ENCODE data around the gene SREBF2. TPM values are rescaled to one million over a fixed set of nuclear protein-coding genes. Genes with fewer than 3 reads are reported as not detected.

Gene SREBF2
- total RNA-seq, 1 donor from 2014 or later: 129 TPM

DNA sequence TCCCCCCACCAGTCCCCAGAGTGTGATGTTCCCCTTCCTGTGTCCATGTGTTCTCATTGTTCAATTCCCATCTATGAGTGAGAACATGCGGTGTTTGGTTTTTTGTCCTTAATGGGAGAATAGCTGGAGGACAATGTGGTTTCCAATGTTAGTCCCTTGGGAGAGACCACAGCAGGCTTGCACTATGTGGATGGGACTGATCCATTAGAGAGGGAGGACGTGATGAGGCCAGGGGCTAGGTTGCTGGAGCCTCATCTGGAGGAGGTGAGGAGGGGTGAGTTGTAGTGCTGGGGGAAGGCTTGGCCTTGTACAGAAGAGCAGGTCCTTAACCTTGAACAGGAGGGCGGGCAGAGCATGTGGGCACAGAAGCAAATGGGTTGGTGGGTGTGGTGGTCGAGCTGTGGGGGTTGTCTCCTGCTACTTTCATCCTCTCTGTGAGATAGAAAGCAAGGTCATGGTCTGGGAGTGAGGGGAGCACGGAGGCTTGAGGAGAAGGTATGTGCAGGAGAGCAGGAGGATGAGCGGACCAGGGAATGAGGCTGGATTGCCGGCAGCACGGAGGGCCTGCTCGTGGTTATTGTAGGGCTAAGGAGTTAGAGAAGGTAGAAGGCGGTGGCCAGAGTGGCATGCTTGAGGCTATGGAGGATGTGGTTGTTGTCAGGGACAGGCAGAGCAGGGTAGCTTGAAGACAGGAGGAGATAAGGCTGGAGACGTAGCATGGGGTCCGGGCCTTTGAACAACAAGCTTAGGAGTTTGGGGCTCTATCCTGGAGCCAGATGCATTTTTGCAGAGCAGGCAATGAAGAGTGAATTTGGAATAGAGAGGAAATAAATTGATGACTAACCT, 11.2 kb upstream of the SREBF2 start:
- TF ChIP-seq, protein P1, sequence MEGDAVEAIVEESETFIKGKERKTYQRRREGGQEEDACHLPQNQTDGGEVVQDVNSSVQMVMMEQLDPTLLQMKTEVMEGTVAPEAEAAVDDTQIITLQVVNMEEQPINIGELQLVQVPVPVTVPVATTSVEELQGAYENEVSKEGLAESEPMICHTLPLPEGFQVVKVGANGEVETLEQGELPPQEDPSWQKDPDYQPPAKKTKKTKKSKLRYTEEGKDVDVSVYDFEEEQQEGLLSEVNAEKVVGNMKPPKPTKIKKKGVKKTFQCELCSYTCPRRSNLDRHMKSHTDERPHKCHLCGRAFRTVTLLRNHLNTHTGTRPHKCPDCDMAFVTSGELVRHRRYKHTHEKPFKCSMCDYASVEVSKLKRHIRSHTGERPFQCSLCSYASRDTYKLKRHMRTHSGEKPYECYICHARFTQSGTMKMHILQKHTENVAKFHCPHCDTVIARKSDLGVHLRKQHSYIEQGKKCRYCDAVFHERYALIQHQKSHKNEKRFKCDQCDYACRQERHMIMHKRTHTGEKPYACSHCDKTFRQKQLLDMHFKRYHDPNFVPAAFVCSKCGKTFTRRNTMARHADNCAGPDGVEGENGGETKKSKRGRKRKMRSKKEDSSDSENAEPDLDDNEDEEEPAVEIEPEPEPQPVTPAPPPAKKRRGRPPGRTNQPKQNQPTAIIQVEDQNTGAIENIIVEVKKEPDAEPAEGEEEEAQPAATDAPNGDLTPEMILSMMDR (IDR thresholded peaks at IDR 0.05; ENCODE audit: unreplicated experiment): no peak
- H3K36me3 Mint-ChIP-seq: peaks cover 9% of the 10 kb centered on the region
- no peaks in the 10 kb centered on the region for H3K27me3 Mint-ChIP-seq (ENCODE audit: low read depth)
- no peaks in the 10 kb centered on the region for H3K9me3 Mint-ChIP-seq
- no peak overlapping the region for H3K4me3 Mint-ChIP-seq
- H3K4me1 Mint-ChIP-seq: peaks cover 12% of the 10 kb centered on the region
- DNase-seq (ENCODE audit: low spot score in 2 of 2, unreplicated experiment in 2 of 2): no peak
- no peak overlapping the region for H3K27ac Mint-ChIP-seq

DNA sequence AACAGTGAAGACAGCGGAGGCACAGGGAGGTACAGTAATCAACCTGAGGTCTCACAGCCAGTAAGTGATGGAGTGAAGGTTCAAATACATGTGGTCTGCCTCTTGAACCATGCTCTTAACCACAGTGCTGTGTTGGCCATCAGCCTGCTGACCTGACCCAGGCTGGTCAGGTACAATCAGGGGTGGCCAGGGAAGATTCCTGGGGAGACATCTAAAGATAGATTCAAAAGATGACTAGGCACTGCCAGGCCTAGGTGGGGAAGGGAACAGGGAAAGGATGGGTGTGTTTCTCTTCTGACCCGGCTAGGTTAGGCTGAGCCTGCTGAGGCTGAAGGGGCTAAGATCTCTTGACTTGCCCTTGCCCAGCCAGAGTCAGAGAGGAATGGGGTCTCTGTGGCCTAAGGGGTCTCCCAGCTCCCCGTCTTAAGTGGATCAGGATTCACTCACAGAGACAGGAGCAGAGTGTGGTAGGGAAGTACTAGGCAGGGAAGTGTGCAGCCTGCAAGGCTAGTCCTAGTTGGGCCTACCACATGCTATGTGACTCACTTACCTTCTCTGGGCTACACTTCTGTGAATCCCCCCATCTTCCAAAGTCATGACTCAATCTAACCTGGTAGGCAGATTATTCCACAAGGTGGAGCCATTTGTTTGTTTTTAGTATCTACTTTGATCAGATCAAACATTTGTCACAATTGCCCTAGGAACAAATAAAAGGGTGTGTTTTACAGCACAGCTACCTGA, 10.4 kb upstream of the SREBF2 start:
- no peak for DNase-seq (ENCODE audit: low spot score in 2 of 2, unreplicated experiment in 2 of 2)
- H3K4me1 Mint-ChIP-seq: peaks cover 18% of the 10 kb centered on the region
- H3K36me3 Mint-ChIP-seq: peaks cover 9% of the 10 kb centered on the region
- no peak overlapping the region for H3K4me3 Mint-ChIP-seq
- no peak overlapping the region for H3K27ac Mint-ChIP-seq
- no peaks in the 10 kb centered on the region for H3K27me3 Mint-ChIP-seq (ENCODE audit: low read depth)
- TF ChIP-seq, protein P1 (IDR thresholded peaks at IDR 0.05; ENCODE audit: unreplicated experiment): peak; percentile 15
- no peaks in the 10 kb centered on the region for H3K9me3 Mint-ChIP-seq

DNA sequence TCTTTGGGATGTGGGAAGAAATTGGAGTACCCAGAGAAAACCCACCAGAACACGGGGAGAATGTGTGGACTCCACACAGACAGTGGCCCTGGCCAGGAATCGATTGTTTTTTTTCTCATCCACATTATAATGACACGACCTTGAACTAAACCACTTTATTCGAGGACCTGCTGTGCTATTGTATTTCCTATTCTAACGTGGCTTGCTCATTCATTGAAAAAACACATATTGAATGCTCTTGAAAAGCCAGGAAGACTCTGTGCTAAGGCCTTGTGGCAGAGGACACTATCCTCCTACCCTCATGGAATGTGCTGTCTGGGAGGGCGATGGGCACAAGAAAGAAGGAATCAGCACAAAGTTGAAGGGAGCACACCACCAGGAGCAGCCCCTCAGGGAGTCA, 9.1 kb upstream of the SREBF2 start:
- TF ChIP-seq, protein P1 (IDR thresholded peaks at IDR 0.05; ENCODE audit: unreplicated experiment): no peak
- Mint-ChIP-seq H3K27ac (no peak overlapping the region), H3K4me3 (no peak overlapping the region), H3K4me1 (peaks cover 18% of the 10 kb centered on the region), H3K27me3 (ENCODE audit: low read depth) (no peaks in the 10 kb centered on the region), H3K36me3 (peaks cover 9% of the 10 kb centered on the region), H3K9me3 (no peaks in the 10 kb centered on the region)
- no peak for DNase-seq (ENCODE audit: low spot score in 2 of 2, unreplicated experiment in 2 of 2)

DNA sequence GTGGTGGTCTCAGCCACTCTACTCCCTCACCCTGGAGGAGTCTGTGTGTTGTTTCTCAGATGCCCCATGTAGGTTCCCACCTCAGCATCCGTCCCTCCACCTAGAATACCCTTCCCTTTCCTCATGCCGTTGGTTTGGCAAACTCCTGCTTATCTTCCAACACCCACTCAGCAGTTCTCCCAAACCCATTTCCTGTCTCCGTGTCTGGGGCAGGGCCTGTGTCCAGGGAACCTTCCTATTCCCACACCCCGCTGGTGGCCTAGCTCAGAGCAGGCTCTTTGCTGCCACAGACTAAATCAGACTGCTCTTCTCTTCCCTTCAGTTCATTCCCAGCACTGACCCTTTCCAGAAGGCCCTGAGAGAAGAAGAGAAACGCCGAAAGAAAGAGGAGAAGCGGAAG, 7.5 kb upstream of the SREBF2 start:
- no peak for DNase-seq (ENCODE audit: low spot score in 2 of 2, unreplicated experiment in 2 of 2)

DNA sequence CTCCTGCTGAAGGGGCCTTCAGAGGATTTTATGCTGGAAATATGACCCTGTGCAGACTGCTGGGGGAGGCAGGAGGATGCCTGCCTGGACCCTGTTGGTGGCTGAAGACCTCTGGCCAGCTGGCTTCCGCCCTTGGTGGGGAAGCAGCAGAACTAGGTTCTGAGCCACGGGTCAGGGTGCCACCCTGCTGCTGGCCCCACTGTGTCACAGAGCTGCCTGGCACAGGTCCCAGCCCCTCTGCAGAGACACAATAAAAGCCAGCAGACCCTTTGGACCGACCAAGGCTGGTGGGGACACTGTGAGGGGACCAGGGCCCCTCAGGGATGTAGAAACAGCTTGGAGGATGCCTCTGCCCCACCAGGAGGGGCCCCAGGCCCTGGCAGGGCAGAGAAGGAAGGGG, 6.9 kb upstream of the SREBF2 start:
- Mint-ChIP-seq H3K4me3 (no peak overlapping the region), H3K4me1 (peaks cover 18% of the 10 kb centered on the region), H3K9me3 (no peaks in the 10 kb centered on the region), H3K36me3 (peaks cover 4% of the 10 kb centered on the region), H3K27ac (peak overlapping the region; percentile 86), H3K27me3 (ENCODE audit: low read depth) (no peaks in the 10 kb centered on the region)
- DNase-seq (ENCODE audit: low spot score in 2 of 2, unreplicated experiment in 2 of 2): no peak
- TF ChIP-seq, protein P1 (IDR thresholded peaks at IDR 0.05; ENCODE audit: unreplicated experiment): no peak

More for the DNA sequence above, 7.5 kb upstream of the SREBF2 start:
- TF ChIP-seq, protein P1 (IDR thresholded peaks at IDR 0.05; ENCODE audit: unreplicated experiment): no peak
- Mint-ChIP-seq H3K4me3 (no peak overlapping the region), H3K27me3 (ENCODE audit: low read depth) (no peaks in the 10 kb centered on the region), H3K27ac (peak overlapping the region; percentile 86), H3K36me3 (peaks cover 4% of the 10 kb centered on the region), H3K4me1 (peaks cover 18% of the 10 kb centered on the region), H3K9me3 (no peaks in the 10 kb centered on the region)
